ENCODE data around the gene ASCC2. TPM values are rescaled to one million over a fixed set of nuclear protein-coding genes. Genes with fewer than 3 reads are reported as not detected.

ASCC2 gene
- total RNA-seq, 1 donor from 2014 or later = 58.2 TPM

DNA sequence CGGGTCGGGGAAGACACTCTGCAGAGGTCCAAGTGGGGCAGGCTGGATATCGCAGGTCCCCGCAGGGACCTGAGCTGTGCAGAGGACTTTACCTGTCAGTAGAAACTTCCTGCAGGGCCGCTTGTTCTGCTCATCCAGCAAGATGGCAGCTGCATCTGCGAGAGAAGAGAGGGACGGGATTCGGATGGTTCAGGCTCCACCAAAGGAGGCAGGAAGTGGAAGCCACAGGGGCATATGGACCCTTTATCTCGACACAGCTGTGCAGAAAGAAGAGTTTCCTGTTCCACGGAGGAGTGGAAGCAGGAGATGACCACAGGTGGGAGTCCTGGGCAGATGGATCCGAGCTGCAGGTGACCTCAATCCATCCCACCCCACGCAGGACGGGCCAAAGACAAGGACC lies 95.7 kb downstream of the ASCC2 start:
- no peak for DNase-seq (ENCODE audit: low spot score in 2 of 2, unreplicated experiment in 2 of 2)

DNA sequence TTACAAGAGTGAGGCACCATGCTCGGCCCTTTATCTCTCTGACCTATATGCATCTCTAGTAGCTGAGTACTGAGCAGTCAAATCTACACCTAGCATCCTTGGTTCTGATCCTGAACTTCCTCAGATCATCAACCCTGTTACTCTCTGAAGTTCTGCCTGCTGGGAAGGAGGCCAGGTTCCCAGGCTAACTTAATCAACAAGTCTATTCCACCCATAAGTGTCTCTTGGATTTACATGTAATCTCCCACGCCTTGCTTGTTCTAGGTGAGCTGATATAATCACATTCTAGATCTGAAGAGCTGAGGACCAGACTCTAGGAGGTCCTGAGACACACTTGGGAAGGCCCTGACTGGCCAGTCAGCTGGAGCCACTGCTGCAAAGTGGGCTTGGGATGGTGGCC lies 96.1 kb downstream of the ASCC2 start:
- TF ChIP-seq, protein P1, sequence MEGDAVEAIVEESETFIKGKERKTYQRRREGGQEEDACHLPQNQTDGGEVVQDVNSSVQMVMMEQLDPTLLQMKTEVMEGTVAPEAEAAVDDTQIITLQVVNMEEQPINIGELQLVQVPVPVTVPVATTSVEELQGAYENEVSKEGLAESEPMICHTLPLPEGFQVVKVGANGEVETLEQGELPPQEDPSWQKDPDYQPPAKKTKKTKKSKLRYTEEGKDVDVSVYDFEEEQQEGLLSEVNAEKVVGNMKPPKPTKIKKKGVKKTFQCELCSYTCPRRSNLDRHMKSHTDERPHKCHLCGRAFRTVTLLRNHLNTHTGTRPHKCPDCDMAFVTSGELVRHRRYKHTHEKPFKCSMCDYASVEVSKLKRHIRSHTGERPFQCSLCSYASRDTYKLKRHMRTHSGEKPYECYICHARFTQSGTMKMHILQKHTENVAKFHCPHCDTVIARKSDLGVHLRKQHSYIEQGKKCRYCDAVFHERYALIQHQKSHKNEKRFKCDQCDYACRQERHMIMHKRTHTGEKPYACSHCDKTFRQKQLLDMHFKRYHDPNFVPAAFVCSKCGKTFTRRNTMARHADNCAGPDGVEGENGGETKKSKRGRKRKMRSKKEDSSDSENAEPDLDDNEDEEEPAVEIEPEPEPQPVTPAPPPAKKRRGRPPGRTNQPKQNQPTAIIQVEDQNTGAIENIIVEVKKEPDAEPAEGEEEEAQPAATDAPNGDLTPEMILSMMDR (IDR thresholded peaks at IDR 0.05; ENCODE audit: unreplicated experiment) = no peak
- DNase-seq (ENCODE audit: low spot score in 2 of 2, unreplicated experiment in 2 of 2) = no peak
- peaks cover 14% of the 10 kb centered on the region for H3K36me3 Mint-ChIP-seq
- H3K4me3 Mint-ChIP-seq = no peak overlapping the region
- no peaks in the 10 kb centered on the region for H3K9me3 Mint-ChIP-seq
- H3K27me3 Mint-ChIP-seq (ENCODE audit: low read depth) = no peaks in the 10 kb centered on the region
- H3K27ac Mint-ChIP-seq = no peak overlapping the region
- H3K4me1 Mint-ChIP-seq = no peaks in the 10 kb centered on the region

More for the DNA sequence above, 95.7 kb downstream of the ASCC2 start:
- Mint-ChIP-seq H3K9me3 (no peaks in the 10 kb centered on the region), H3K27me3 (ENCODE audit: low read depth) (no peaks in the 10 kb centered on the region), H3K36me3 (peaks cover 14% of the 10 kb centered on the region), H3K4me1 (no peaks in the 10 kb centered on the region), H3K27ac (no peak overlapping the region), H3K4me3 (no peak overlapping the region)
- TF ChIP-seq, protein P1 (IDR thresholded peaks at IDR 0.05; ENCODE audit: unreplicated experiment) = no peak

DNA sequence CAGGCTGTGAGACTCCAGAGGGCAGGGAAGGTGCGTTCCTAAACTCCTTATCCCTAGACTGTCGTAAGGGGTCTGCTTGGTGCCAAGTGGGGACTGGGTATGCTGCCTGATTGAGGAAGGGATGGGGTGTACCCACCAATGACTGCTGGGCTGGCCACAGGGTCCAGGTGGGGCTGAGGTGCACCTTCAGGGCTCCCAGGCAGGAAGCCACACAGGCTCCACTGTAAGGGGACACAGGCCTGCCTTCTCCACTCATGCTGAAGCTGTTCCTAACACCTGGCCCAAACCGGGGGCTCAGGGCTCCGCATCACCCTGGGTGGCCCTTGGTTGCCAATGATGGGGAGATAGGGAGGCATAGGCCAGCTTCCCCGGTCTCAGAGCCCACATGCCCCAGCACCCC lies 97.9 kb downstream of the ASCC2 start:
- H3K27me3 Mint-ChIP-seq (ENCODE audit: low read depth) = no peaks in the 10 kb centered on the region
- H3K36me3 Mint-ChIP-seq = peaks cover 11% of the 10 kb centered on the region
- H3K9me3 Mint-ChIP-seq = no peaks in the 10 kb centered on the region
- TF ChIP-seq, protein P1 (IDR thresholded peaks at IDR 0.05; ENCODE audit: unreplicated experiment) = no peak
- no peak for DNase-seq (ENCODE audit: low spot score in 2 of 2, unreplicated experiment in 2 of 2)
- no peaks in the 10 kb centered on the region for H3K4me1 Mint-ChIP-seq
- no peak overlapping the region for H3K27ac Mint-ChIP-seq
- H3K4me3 Mint-ChIP-seq = no peak overlapping the region

DNA sequence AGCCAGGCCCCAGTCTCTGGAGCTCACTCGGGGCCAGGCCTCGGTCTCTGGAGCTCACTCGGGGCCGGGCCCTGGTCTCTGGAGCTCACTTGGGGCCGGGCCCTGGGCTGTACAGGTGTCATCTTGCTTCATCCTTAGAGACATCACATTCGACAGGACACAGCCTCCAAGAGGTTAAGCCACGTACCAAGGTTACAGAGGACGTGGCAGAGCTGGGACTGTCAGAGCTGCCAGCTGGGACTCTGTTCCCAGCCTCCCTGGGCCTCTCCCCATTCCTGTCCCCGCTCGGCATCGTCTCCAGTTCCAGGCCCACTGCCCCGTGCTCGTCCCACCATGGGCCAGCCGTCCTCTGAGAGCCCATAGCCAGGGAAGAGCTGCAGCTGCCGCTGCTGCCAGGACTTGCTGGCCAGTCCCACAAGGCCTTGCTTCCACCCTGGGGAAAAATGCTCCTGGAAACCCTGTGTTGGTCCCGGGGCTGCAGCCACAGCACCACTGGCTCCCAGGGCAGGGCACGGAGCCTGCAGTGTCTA lies 98.7 kb downstream of the ASCC2 start:
- H3K27me3 Mint-ChIP-seq (ENCODE audit: low read depth) = no peaks in the 10 kb centered on the region
- H3K4me3 Mint-ChIP-seq = no peak overlapping the region
- DNase-seq (ENCODE audit: low spot score in 2 of 2, unreplicated experiment in 2 of 2) = no peak
- no peaks in the 10 kb centered on the region for H3K9me3 Mint-ChIP-seq
- TF ChIP-seq, protein P1 (IDR thresholded peaks at IDR 0.05; ENCODE audit: unreplicated experiment) = no peak
- H3K4me1 Mint-ChIP-seq = peaks cover 2% of the 10 kb centered on the region
- no peak overlapping the region for H3K27ac Mint-ChIP-seq
- H3K36me3 Mint-ChIP-seq = peaks cover 11% of the 10 kb centered on the region

Other genes with a start within 250 kb of the ASCC2 start
- 41.8 to 42.1 TPM (median 42.0 TPM) in 3 replicates for gene NF2, start 234.6 kb downstream of the ASCC2 start, total RNA-seq
- 0.11 TPM in 1 of 3 replicates, not detected in the others for gene CABP7, start 118.3 kb downstream of the ASCC2 start, total RNA-seq
- gene ZMAT5, start 71.3 kb downstream of the ASCC2 start, total RNA-seq = 16.5 to 18.8 TPM (median 17.1 TPM) in 3 replicates
- gene UQCR10, start 70.9 kb downstream of the ASCC2 start, total RNA-seq = 72.9 to 88.1 TPM (median 76.6 TPM) in 3 replicates
- 54.4 to 58.8 TPM (median 58.7 TPM) in 3 replicates for gene MTMR3, start 44.9 kb upstream of the ASCC2 start, total RNA-seq
- 0.23 to 0.47 TPM in 2 of 3 replicates, not detected in the other for gene HORMAD2, start 242.2 kb upstream of the ASCC2 start, total RNA-seq